Endothelial cell (in vitro differentiated cells): ENCODE results near the gene DPAGT1. TPM values are rescaled to one million over a fixed set of nuclear protein-coding genes. Genes with fewer than 3 reads are reported as not detected.
A peak's percentile ranks its signal among the peaks of the same experiment; 100 is the strongest.

Experiments used
- DNase-seq: peaks from one replicate; pipeline ENCODE4 v3.0.0; 2021; ENCODE audit warnings: low spot score
- H3K27ac Mint-ChIP-seq: one replicate; pipeline ENCODE4 v1.8.0; 2021; ENCODE audit warnings: mixed read lengths, inconsistent platforms; ENCODE audit not compliant: unreplicated experiment
- H3K27me3 Mint-ChIP-seq: one replicate; pipeline ENCODE4 v1.8.0; 2021; ENCODE audit warnings: mild to moderate bottlenecking, moderate library complexity, mixed read lengths, inconsistent platforms; ENCODE audit not compliant: unreplicated experiment
- H3K36me3 Mint-ChIP-seq: one replicate; pipeline ENCODE4 v1.8.0; 2021; ENCODE audit warnings: mild to moderate bottlenecking, low read depth, mixed read lengths, inconsistent platforms; ENCODE audit not compliant: unreplicated experiment
- H3K4me1 Mint-ChIP-seq: one replicate; pipeline ENCODE4 v1.8.0; 2021; ENCODE audit warnings: mild to moderate bottlenecking, mixed read lengths, inconsistent platforms; ENCODE audit not compliant: unreplicated experiment
- H3K4me3 Mint-ChIP-seq: one replicate; pipeline ENCODE4 v1.8.0; 2021; ENCODE audit warnings: mild to moderate bottlenecking, mixed read lengths, inconsistent platforms; ENCODE audit not compliant: unreplicated experiment
- H3K9me3 Mint-ChIP-seq: one replicate; pipeline ENCODE4 v1.8.0; 2021; ENCODE audit warnings: mixed read lengths, inconsistent platforms; ENCODE audit not compliant: unreplicated experiment
- CTCF ChIP-seq: fragments of 200-600 bp; sonication (generic); IDR thresholded peaks from one replicate; pipeline ENCODE4 v1.5.0; 2021; ENCODE audit warnings: antibody characterized with exemption; ENCODE audit not compliant: unreplicated experiment
- total RNA-seq: library from RNA; stranded (reverse); fragmentation: NEBNext Ultra II Directional; extraction: Animal tissue kit (Norgen Biotek cat#: 25700); gene quantifications from one replicate; pipeline ENCODE4 v1.2.1, GENCODE V29; 2021; ENCODE audit not compliant: unreplicated experiment

DPAGT1 gene
- total RNA-seq, 1 donor from 2014 or later = 53.2 TPM

GRCh38 chr11:119100246-119100970 lies 1.2 kb downstream of the DPAGT1 start:
- H3K4me3 Mint-ChIP-seq = peak overlapping the region; percentile 93
- H3K27ac Mint-ChIP-seq = peak overlapping the region; percentile 97
- no peak for DNase-seq

GRCh38 chr11:119099711-119100110 lies 1.9 kb downstream of the DPAGT1 start:
- peaks cover 23% of the 10 kb centered on the region for H3K4me1 Mint-ChIP-seq
- H3K4me3 Mint-ChIP-seq = no peak overlapping the region
- H3K27me3 Mint-ChIP-seq = peaks cover 11% of the 10 kb centered on the region
- H3K36me3 Mint-ChIP-seq = peaks cover 42% of the 10 kb centered on the region
- DNase-seq = no peak
- H3K27ac Mint-ChIP-seq = peak overlapping the region; percentile 97
- no peak for TF ChIP-seq CTCF
- no peaks in the 10 kb centered on the region for H3K9me3 Mint-ChIP-seq

More at GRCh38 chr11:119100246-119100970, 1.2 kb downstream of the DPAGT1 start:
- TF ChIP-seq CTCF = no peak
- Mint-ChIP-seq H3K36me3 (peaks cover 38% of the 10 kb centered on the region), H3K9me3 (no peaks in the 10 kb centered on the region), H3K27me3 (peaks cover 12% of the 10 kb centered on the region), H3K4me1 (peaks cover 27% of the 10 kb centered on the region)

- Mint-ChIP-seq H3K27me3 (peaks cover 16% of the 10 kb centered on the region), H3K27ac (peak overlapping the region; percentile 78), H3K4me3 (peak overlapping the region; percentile 90), H3K4me1 (peaks cover 23% of the 10 kb centered on the region), H3K9me3 (no peaks in the 10 kb centered on the region), H3K36me3 (peaks cover 43% of the 10 kb centered on the region)
- TF ChIP-seq CTCF = no peak
- peak; percentile 97 for DNase-seq
Measured at GRCh38 chr11:119095066-119095880, 6.4 kb downstream of the DPAGT1 start.

- H3K36me3 Mint-ChIP-seq = peaks cover 41% of the 10 kb centered on the region
- H3K4me3 Mint-ChIP-seq = peak overlapping the region; percentile 90
- no peaks in the 10 kb centered on the region for H3K9me3 Mint-ChIP-seq
- TF ChIP-seq CTCF = peak; percentile 29
- H3K4me1 Mint-ChIP-seq = peaks cover 20% of the 10 kb centered on the region
- peaks cover 15% of the 10 kb centered on the region for H3K27me3 Mint-ChIP-seq
- peak overlapping the region; percentile 61 for H3K27ac Mint-ChIP-seq
- peak; percentile 83 for DNase-seq
Measured at GRCh38 chr11:119094816-119095065, 6.9 kb downstream of the DPAGT1 start.
